ENCODE data around the gene RWDD4.

RWDD4 gene

DNA sequence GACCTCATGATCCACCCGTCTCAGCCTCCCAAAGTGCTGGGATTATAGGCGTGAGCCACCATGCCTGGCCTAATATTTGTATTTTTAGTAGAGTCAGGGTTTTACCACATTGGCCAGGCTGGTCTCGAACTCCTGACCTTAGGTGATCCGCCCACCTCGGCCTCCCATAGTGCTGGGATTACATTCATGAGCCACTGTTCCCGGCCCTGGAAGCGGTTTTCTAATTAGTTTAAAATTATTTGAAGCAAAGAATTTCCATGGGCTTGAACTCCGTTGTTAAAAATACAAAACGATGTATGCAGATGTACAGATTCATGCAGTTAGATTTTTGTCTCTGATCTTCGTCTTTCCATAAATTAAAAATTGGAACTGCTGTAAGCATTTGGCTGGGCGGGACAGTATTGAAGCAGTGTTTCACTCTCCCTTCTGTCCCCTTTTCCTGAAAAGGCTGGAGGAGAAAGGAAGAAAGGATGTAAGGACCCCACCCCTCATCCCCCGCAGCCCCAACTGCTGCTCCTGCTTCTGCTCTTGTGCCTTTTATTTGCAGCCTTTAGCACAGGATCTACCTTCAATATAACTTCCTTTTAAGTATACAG is 12.1 kb upstream of the RWDD4 start:
- no peak overlapping the region for H3K27ac ChIP-seq (ENCODE audit: low read depth, low read length)
- H3K36me3 ChIP-seq (ENCODE audit: control insufficient read depth, insufficient read depth, low read length), result peaks cover 66% of the 10 kb centered on the region
- no peak overlapping the region for H3K9ac ChIP-seq (ENCODE audit: low read length)

GRCh38 chr4:183670251-183670650 is 11.3 kb upstream of the RWDD4 start:
- Histone ChIP-seq H3K4me1 (ENCODE audit: control insufficient read depth, insufficient read depth, low read length) (no peaks in the 10 kb centered on the region), H3K36me3 (ENCODE audit: control insufficient read depth, insufficient read depth, low read length) (peaks cover 74% of the 10 kb centered on the region), H3K4me3 (ENCODE audit: low read depth, low read length) (no peak overlapping the region), H3K27ac (ENCODE audit: low read depth, low read length) (no peak overlapping the region), H3K9ac (ENCODE audit: low read length) (no peak overlapping the region), H3K27me3 (ENCODE audit: control insufficient read depth, insufficient read depth, low read length) (no peaks in the 10 kb centered on the region), H3K9me3 (ENCODE audit: control insufficient read depth, insufficient read depth, low read depth, low read length) (no peaks in the 10 kb centered on the region)

More for the DNA sequence above, 12.1 kb upstream of the RWDD4 start:
- Histone ChIP-seq H3K4me3 (ENCODE audit: low read depth, low read length) (no peak overlapping the region), H3K4me1 (ENCODE audit: control insufficient read depth, insufficient read depth, low read length) (no peaks in the 10 kb centered on the region), H3K27me3 (ENCODE audit: control insufficient read depth, insufficient read depth, low read length) (no peaks in the 10 kb centered on the region), H3K9me3 (ENCODE audit: control insufficient read depth, insufficient read depth, low read depth, low read length) (no peaks in the 10 kb centered on the region)

GRCh38 chr4:183666088-183666487 is 7.1 kb upstream of the RWDD4 start:
- Histone ChIP-seq H3K4me1 (ENCODE audit: control insufficient read depth, insufficient read depth, low read length) (no peaks in the 10 kb centered on the region), H3K27ac (ENCODE audit: low read depth, low read length) (no peak overlapping the region), H3K9ac (ENCODE audit: low read length) (no peak overlapping the region), H3K27me3 (ENCODE audit: control insufficient read depth, insufficient read depth, low read length) (no peaks in the 10 kb centered on the region), H3K4me3 (ENCODE audit: low read depth, low read length) (no peak overlapping the region), H3K36me3 (ENCODE audit: control insufficient read depth, insufficient read depth, low read length) (peaks cover 62% of the 10 kb centered on the region), H3K9me3 (ENCODE audit: control insufficient read depth, insufficient read depth, low read depth, low read length) (no peaks in the 10 kb centered on the region)

- no peaks in the 10 kb centered on the region for H3K27me3 ChIP-seq (ENCODE audit: control insufficient read depth, insufficient read depth, low read length)
- H3K9me3 ChIP-seq (ENCODE audit: control insufficient read depth, insufficient read depth, low read depth, low read length), result no peaks in the 10 kb centered on the region
- peaks cover 20% of the 10 kb centered on the region for H3K36me3 ChIP-seq (ENCODE audit: control insufficient read depth, insufficient read depth, low read length)
- no peak overlapping the region for H3K27ac ChIP-seq (ENCODE audit: low read depth, low read length)
- peaks cover 9% of the 10 kb centered on the region for H3K4me1 ChIP-seq (ENCODE audit: control insufficient read depth, insufficient read depth, low read length)
- peak overlapping the region; percentile 93 for H3K4me3 ChIP-seq (ENCODE audit: low read depth, low read length)
- peak overlapping the region; percentile 89 for H3K9ac ChIP-seq (ENCODE audit: low read length)
Observed at GRCh38 chr4:183659872-183660242, 872 bp upstream of the RWDD4 start.

DNA sequence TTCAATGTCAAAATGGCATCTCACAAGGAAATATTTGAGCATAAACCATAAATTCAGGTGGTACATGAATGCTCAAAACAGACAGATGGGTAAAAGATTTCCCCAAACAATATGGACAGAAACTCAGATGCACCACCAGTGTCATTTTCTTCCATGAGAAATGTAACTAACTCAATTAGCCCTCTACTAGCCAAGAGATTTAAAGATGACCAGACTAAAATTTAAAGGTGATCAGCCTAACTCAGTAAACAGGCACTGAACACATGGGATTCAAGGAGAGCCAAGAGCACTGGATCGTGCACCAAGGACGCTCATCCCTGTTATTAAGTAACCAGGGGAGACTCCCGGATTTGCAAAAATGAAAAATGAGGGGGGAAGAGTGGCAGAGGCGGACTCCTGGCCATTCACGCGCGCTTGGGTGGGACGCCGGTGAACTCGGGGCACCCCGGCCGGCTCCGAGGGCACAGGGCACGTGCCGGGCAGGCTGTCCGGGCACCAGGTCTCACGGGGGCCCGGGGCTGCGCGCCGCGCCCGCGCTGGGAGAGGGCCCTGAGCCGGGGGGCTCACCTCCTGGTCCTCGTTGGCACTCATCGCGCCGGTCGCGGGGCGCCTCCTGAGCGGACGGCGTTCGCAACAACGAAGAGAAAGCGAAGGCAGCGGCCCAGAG is 490 bp downstream of the RWDD4 start:
- Histone ChIP-seq H3K9ac (ENCODE audit: low read length) (peak overlapping the region; percentile 84), H3K9me3 (ENCODE audit: control insufficient read depth, insufficient read depth, low read depth, low read length) (no peaks in the 10 kb centered on the region), H3K4me1 (ENCODE audit: control insufficient read depth, insufficient read depth, low read length) (peaks cover 9% of the 10 kb centered on the region), H3K4me3 (ENCODE audit: low read depth, low read length) (peak overlapping the region; percentile 93), H3K36me3 (ENCODE audit: control insufficient read depth, insufficient read depth, low read length) (peaks cover 14% of the 10 kb centered on the region), H3K27ac (ENCODE audit: low read depth, low read length) (peak overlapping the region; percentile 63; the same call in 1 of the 2 replicates), H3K27me3 (ENCODE audit: control insufficient read depth, insufficient read depth, low read length) (no peaks in the 10 kb centered on the region)

DNA sequence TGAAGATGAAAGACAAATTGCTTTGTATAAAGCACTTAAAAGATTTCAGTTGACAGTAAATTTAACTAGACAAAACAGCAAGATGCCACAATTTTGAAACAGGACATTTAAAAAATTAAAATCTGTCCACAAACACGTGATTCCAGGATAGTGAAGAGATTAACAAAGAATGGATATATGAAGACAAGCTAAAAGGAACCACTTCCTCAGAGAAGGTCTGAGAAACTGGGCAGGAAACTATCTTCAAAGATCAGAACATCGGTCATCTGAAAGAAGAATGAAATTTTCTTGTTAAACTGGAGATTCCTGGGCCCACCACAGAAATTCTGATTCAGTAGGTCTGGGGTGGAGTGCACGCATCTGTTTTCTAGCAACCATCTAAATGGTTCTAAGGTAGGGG is 1.4 kb downstream of the RWDD4 start:
- H3K4me1 ChIP-seq (ENCODE audit: control insufficient read depth, insufficient read depth, low read length), result peaks cover 9% of the 10 kb centered on the region
- no peak overlapping the region for H3K9ac ChIP-seq (ENCODE audit: low read length)
- no peaks in the 10 kb centered on the region for H3K27me3 ChIP-seq (ENCODE audit: control insufficient read depth, insufficient read depth, low read length)
- H3K36me3 ChIP-seq (ENCODE audit: control insufficient read depth, insufficient read depth, low read length), result peaks cover 22% of the 10 kb centered on the region
- H3K4me3 ChIP-seq (ENCODE audit: low read depth, low read length), result peak overlapping the region; percentile 93
- H3K9me3 ChIP-seq (ENCODE audit: control insufficient read depth, insufficient read depth, low read depth, low read length), result no peaks in the 10 kb centered on the region
- H3K27ac ChIP-seq (ENCODE audit: low read depth, low read length), result no peak overlapping the region

GRCh38 chr4:183645326-183645725 is 13.7 kb downstream of the RWDD4 start:
- peaks cover 63% of the 10 kb centered on the region for H3K36me3 ChIP-seq (ENCODE audit: control insufficient read depth, insufficient read depth, low read length)

GRCh38 chr4:183639291-183639690 is 19.7 kb downstream of the RWDD4 start:
- Histone ChIP-seq H3K27ac (ENCODE audit: low read depth, low read length) (no peak overlapping the region), H3K9ac (ENCODE audit: low read length) (no peak overlapping the region), H3K4me1 (ENCODE audit: control insufficient read depth, insufficient read depth, low read length) (peaks cover 21% of the 10 kb centered on the region), H3K27me3 (ENCODE audit: control insufficient read depth, insufficient read depth, low read length) (no peaks in the 10 kb centered on the region), H3K4me3 (ENCODE audit: low read depth, low read length) (no peak overlapping the region), H3K36me3 (ENCODE audit: control insufficient read depth, insufficient read depth, low read length) (peaks cover 11% of the 10 kb centered on the region), H3K9me3 (ENCODE audit: control insufficient read depth, insufficient read depth, low read depth, low read length) (no peaks in the 10 kb centered on the region)

More at GRCh38 chr4:183645326-183645725, 13.7 kb downstream of the RWDD4 start:
- H3K4me3 ChIP-seq (ENCODE audit: low read depth, low read length), result no peak overlapping the region
- H3K27ac ChIP-seq (ENCODE audit: low read depth, low read length), result no peak overlapping the region
- H3K4me1 ChIP-seq (ENCODE audit: control insufficient read depth, insufficient read depth, low read length), result no peaks in the 10 kb centered on the region
- H3K27me3 ChIP-seq (ENCODE audit: control insufficient read depth, insufficient read depth, low read length), result no peaks in the 10 kb centered on the region
- H3K9ac ChIP-seq (ENCODE audit: low read length), result no peak overlapping the region
- no peaks in the 10 kb centered on the region for H3K9me3 ChIP-seq (ENCODE audit: control insufficient read depth, insufficient read depth, low read depth, low read length)

- Histone ChIP-seq H3K4me1 (ENCODE audit: control insufficient read depth, insufficient read depth, low read length) (peaks cover 29% of the 10 kb centered on the region), H3K27me3 (ENCODE audit: control insufficient read depth, insufficient read depth, low read length) (no peaks in the 10 kb centered on the region), H3K9ac (ENCODE audit: low read length) (no peak overlapping the region), H3K9me3 (ENCODE audit: control insufficient read depth, insufficient read depth, low read depth, low read length) (no peaks in the 10 kb centered on the region), H3K27ac (ENCODE audit: low read depth, low read length) (no peak overlapping the region), H3K36me3 (ENCODE audit: control insufficient read depth, insufficient read depth, low read length) (peaks cover 6% of the 10 kb centered on the region), H3K4me3 (ENCODE audit: low read depth, low read length) (no peak overlapping the region)
Observed at GRCh38 chr4:183638436-183638835, 20.5 kb downstream of the RWDD4 start.

GRCh38 chr4:183637461-183637860 is 21.5 kb downstream of the RWDD4 start:
- Histone ChIP-seq H3K9ac (ENCODE audit: low read length) (no peak overlapping the region), H3K4me3 (ENCODE audit: low read depth, low read length) (no peak overlapping the region), H3K4me1 (ENCODE audit: control insufficient read depth, insufficient read depth, low read length) (peaks cover 31% of the 10 kb centered on the region), H3K9me3 (ENCODE audit: control insufficient read depth, insufficient read depth, low read depth, low read length) (no peaks in the 10 kb centered on the region), H3K36me3 (ENCODE audit: control insufficient read depth, insufficient read depth, low read length) (peaks cover 1% of the 10 kb centered on the region), H3K27me3 (ENCODE audit: control insufficient read depth, insufficient read depth, low read length) (no peaks in the 10 kb centered on the region), H3K27ac (ENCODE audit: low read depth, low read length) (no peak overlapping the region)

DNA sequence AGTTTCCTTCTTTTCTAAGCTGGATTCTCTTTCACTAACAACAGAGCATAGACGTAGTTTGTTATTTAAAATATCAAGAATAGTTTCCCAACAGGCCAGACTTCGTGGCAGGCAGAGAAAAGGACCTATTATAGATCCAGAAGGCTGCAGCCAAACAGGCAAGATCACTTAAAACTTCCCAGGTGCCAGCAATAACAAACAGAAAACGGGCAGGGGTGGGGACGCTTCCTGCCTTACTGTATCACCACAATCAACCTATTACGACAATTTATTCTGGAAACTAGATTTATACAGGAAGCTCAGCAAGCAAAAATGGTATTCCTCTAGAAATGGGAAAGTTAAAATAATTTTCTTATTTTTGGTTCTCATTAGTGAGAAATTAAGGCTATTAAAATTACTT is 22.1 kb downstream of the RWDD4 start:
- H3K9ac ChIP-seq (ENCODE audit: low read length), result no peak overlapping the region
- 0 out of 2 replicates have a peak overlapping the region, but pooled peaks have one; percentile 22 for H3K27ac ChIP-seq (ENCODE audit: low read depth, low read length)

More for the DNA sequence above, 22.1 kb downstream of the RWDD4 start:
- Histone ChIP-seq H3K4me1 (ENCODE audit: control insufficient read depth, insufficient read depth, low read length) (peaks cover 31% of the 10 kb centered on the region), H3K27me3 (ENCODE audit: control insufficient read depth, insufficient read depth, low read length) (no peaks in the 10 kb centered on the region), H3K9me3 (ENCODE audit: control insufficient read depth, insufficient read depth, low read depth, low read length) (no peaks in the 10 kb centered on the region), H3K36me3 (ENCODE audit: control insufficient read depth, insufficient read depth, low read length) (no peaks in the 10 kb centered on the region; the same call in 1 of the 2 replicates), H3K4me3 (ENCODE audit: low read depth, low read length) (no peak overlapping the region)

Data from HUES6 (cell line).